Pulmonary artery endothelial cell (primary cell): ENCODE measurements around the gene CCDC148. TPM values are rescaled to one million over a fixed set of nuclear protein-coding genes. Genes with fewer than 3 reads are reported as not detected.
"Not testable (repeated sequence)": the region's sequence is repeated elsewhere in the genome, so short reads cannot be mapped to it uniquely, and the experiment has no call there.

Experiments used
- DNase-seq: peaks from one replicate; pipeline ENCODE4 v3.0.0-alpha.2; 2011; ENCODE audit warnings: low read depth, low spot score
- total RNA-seq: library from RNA; depleted of rRNA; stranded (reverse); fragments of >200 nt; gene quantifications from 2 replicates; pipeline ENCODE4 v1.2.3, GENCODE V29; 2014

Gene CCDC148
- total RNA-seq, 1 donor from 2014 or later: not detected

GRCh38 chr2:158482594-158482993 lies 26.0 kb upstream of the CCDC148 start:
- DNase-seq: no peak

- DNase-seq: no peak
Measured at GRCh38 chr2:158481116-158481515, 24.6 kb upstream of the CCDC148 start.

DNA sequence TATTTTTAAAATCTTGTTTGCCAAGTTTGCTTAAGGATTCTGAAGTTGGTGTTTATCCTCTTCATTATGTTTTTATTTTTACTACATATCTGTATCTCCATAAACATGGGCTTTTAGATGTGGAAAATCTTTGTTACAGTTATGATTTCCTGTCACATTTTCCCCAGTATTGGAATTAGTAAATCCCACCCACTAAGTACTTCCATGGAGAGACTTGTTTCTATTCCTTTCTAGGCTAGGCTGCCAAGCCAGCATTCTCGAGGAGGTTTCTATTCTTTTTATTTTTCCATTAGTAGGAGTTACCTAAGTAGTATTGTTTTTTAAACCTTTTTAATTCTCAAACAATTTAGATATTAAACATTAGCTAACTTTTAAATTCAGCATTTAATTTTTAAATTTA lies 22.3 kb upstream of the CCDC148 start:
- no peak for DNase-seq

DNA sequence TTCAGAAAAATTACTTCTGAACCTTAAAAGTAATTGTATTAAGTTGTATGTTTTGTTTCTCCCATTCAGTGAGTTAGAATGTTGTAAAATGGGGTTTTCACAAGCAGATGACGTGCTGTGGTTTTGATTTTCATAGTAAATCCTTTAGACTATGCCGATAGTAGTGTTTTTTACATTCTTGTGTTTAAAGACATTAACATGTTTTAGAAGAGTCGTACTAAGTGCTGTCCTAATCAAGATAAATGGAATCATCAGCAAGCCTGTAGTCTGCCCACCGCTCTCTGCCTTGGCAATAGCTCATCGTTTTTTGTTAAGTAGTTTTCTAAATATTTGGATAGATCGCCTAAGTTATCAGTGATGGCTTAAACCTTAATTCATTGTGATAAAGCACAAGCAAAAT lies 21.7 kb upstream of the CCDC148 start:
- no peak for DNase-seq

DNA sequence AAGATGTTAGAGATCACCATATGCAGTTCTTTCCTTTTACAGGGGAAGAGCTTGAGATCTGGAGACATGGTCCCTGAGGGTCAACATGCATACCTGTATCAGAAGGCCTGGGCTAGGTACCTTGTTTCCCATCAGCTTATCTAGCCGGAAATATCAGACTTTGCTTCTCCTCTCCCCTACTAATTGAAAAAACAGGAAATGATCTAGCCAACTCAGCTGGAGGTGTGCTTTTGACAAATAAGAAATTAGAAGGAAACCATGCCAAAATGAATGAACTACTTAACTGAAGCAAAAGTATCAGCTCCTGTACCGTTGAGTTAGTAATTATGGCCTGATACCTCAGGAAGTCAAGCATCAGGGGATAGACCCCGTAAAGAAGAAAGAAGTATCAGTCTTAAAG lies 20.6 kb upstream of the CCDC148 start:
- no peak for DNase-seq

- not testable (repeated sequence) for DNase-seq
Measured at GRCh38 chr2:158474526-158475011, 18.0 kb upstream of the CCDC148 start.

GRCh38 chr2:158473719-158474392 lies 17.3 kb upstream of the CCDC148 start:
- DNase-seq: no peak

DNA sequence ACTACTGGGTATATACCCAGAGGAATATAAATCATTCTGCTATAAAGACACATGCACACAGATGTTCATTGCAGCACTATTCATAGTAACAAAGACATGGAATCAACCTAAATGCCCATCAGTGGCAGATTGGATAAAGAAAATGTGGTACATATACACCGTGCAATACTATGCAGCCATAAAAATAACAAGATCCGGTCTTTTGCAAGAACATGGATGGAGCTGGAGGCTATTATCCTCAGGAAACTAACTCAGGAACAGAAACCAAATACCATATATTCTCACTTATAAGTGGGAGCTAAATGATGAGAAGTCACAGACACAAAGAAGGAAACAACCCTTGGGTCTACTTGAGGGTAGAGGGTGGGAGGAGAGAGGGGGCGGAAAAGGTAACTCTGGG lies 16.7 kb upstream of the CCDC148 start:
- not testable (repeated sequence) for DNase-seq

DNA sequence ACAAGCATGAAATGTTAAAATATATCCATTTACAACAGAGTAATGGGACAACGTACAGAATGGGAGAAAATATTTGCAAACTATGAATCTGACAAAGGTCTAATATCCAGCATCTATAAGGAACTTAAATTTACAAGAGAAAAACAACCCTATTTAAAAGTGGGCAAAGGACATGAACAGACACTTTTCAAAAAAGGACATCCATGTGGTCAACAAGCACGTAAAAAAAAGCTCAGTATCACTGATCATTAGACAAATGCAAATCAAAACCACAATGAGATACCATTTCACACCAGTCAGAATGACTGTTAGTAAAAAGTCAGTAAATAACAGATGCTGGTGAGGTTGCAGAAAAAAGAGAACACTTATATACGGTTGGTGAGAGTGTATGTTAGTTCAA lies 16.3 kb upstream of the CCDC148 start:
- not testable (repeated sequence) for DNase-seq

- no peak for DNase-seq
Measured at GRCh38 chr2:158467248-158467647, 10.7 kb upstream of the CCDC148 start.

GRCh38 chr2:158464426-158465281 lies 8.1 kb upstream of the CCDC148 start:
- no peak for DNase-seq

- DNase-seq: no peak
Measured at GRCh38 chr2:158463496-158464095, 7.0 kb upstream of the CCDC148 start.

GRCh38 chr2:158460632-158461297 lies 4.2 kb upstream of the CCDC148 start:
- no peak for DNase-seq

- DNase-seq: no peak
Measured at GRCh38 chr2:158459161-158460003, 2.8 kb upstream of the CCDC148 start.

DNA sequence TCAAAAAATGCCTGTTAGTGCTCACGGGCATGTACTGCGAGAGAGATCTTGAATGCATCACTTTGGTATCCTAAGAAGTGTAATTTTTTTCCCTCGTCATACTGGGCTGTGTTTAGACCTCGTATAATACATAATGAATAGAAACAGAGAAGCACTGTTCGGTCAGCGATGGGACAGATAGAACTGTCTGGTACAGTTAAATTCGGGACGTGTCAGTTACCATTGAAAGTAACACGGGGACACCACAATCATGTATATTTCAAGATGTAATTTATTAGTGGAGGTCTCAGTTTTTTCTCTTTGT lies 2.0 kb upstream of the CCDC148 start:
- DNase-seq: no peak

DNA sequence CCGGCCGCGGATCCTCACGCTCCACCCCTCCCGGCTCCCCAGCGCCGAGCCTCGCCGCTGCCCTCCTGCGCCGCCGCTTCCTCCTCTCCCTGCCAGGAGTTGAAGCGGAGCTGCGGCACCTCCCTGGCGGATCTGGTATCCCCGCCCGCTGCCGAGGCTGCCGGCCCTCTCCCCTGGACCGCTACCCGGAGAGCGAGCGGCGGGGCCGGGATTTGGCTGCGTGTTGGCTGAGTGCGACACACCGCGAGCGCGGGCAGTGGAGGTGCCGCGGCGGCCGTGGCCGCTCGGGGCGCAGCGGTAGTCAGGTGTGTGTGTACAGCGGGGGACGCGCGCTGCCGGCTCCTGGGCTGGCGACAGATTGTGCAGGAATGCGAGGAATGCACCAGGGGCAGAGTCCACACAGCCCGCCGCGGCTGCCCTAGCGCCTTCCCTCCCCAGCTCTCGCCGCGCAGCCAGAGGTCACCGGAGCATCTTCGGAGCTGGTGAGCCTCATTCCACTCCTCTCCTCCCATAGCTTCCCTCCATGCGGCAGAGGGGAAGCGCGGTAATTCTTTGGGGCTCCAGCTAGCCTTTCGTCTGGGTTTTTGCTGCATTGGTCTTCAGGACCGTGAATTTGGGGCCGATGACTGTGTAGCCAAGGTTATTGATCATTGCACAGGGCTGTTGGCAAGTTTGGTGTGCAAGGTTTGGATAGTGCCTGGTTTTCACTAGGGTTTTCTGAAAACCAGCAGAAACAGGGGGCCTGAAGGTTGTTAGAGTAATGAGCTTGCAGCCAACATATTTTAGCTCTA lies 1.5 kb upstream of the CCDC148 start:
- DNase-seq: peak; percentile 26

- peak; percentile 15 for DNase-seq
Measured at GRCh38 chr2:158457092-158457825, 706 bp upstream of the CCDC148 start.

DNA sequence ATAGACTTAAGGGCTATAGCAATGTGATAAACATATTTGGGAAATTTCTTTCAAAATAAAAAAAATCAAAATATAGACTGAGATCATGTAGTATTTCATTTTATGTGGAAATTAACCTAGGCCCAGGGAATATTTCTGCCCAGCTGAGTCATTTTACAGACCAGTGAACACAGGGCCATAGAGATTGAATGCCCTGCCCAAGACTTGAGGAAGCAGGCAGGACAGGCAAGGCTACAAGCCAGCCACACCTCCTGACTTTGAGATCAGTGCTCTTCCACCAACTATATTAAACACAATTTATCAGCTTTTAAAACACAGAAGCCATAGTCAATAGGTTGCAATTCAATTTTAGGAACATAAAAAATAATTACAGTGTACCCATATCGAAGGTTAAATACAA lies 12.9 kb downstream of the CCDC148 start:
- no peak for DNase-seq

GRCh38 chr2:158439062-158439461 lies 17.5 kb downstream of the CCDC148 start:
- not testable (repeated sequence) for DNase-seq
